Peyer's patch (tissue), 4 donors: ENCODE measurements around the gene EPHA10. TPM values are rescaled to one million over a fixed set of nuclear protein-coding genes. Genes with fewer than 3 reads are reported as not detected.

Experiments used
- DNase-seq, 3 donors: peaks; one replicate each; pipeline ENCODE4 v3.0.0-alpha.2; 2017 to 2019
- H3K27ac ChIP-seq, 4 donors: fragments of 200-600 bp; sonication (generic); one replicate each; pipeline ENCODE4 v1.5.1; 2016 to 2019
- H3K27me3 ChIP-seq, 2 donors: fragments of 200-600 bp; sonication (generic); one replicate each; pipeline ENCODE4 v1.5.1; 2019
- H3K36me3 ChIP-seq, 3 donors: fragments of 200-600 bp; sonication (generic); one replicate each; pipeline ENCODE4 v1.5.1; 2016 to 2019
- H3K4me1 ChIP-seq, 4 donors: fragments of 200-600 bp; sonication (generic); one replicate each; pipeline ENCODE4 v1.5.1; 2016 to 2019
- H3K4me3 ChIP-seq, 4 donors: fragments of 200-600 bp; sonication (generic); 1 replicate in 3 of 4; 2 replicates in 1 of 4; pipeline ENCODE4 v1.5.1; 2016 to 2019; ENCODE audit warnings: mild to moderate bottlenecking in 1 of 4
- H3K9me3 ChIP-seq, 4 donors: fragments of 200-600 bp; sonication (generic); one replicate each; pipeline ENCODE4 v1.5.1; 2016 to 2019; ENCODE audit warnings: mild to moderate bottlenecking in 1 of 4
- POLR2A ChIP-seq, 2 donors: fragments of 450-650 bp; IDR thresholded peaks; one replicate each; pipeline ENCODE4 v1.5.1; 2017; ENCODE audit warnings: antibody characterized with exemption in 2 of 2, mild to moderate bottlenecking in 2 of 2, moderate library complexity in 2 of 2
- total RNA-seq, 4 donors: library from RNA; depleted of rRNA; stranded (reverse); fragments of >200 nt; gene quantifications; one replicate each; pipeline ENCODE4 v1.1.0, GENCODE V29; 2016
- TF ChIP-seq, protein P1 (sequence below), 6 experiments: fragments of 450-650 bp in 4 of 6; fragments of 200-600 bp in 2 of 6; sonication (generic) in 1 of 6; IDR thresholded peaks; one replicate each; pipeline ENCODE4 v1.5.1; 2017 to 2019; ENCODE audit warnings: antibody characterized with exemption in 6 of 6, mild to moderate bottlenecking in 3 of 6, moderate library complexity in 1 of 6

The EPHA10 gene
- total RNA-seq, 4 donors from 2014 or later: 9.9 to 67.8 (median 58.0) TPM

DNA sequence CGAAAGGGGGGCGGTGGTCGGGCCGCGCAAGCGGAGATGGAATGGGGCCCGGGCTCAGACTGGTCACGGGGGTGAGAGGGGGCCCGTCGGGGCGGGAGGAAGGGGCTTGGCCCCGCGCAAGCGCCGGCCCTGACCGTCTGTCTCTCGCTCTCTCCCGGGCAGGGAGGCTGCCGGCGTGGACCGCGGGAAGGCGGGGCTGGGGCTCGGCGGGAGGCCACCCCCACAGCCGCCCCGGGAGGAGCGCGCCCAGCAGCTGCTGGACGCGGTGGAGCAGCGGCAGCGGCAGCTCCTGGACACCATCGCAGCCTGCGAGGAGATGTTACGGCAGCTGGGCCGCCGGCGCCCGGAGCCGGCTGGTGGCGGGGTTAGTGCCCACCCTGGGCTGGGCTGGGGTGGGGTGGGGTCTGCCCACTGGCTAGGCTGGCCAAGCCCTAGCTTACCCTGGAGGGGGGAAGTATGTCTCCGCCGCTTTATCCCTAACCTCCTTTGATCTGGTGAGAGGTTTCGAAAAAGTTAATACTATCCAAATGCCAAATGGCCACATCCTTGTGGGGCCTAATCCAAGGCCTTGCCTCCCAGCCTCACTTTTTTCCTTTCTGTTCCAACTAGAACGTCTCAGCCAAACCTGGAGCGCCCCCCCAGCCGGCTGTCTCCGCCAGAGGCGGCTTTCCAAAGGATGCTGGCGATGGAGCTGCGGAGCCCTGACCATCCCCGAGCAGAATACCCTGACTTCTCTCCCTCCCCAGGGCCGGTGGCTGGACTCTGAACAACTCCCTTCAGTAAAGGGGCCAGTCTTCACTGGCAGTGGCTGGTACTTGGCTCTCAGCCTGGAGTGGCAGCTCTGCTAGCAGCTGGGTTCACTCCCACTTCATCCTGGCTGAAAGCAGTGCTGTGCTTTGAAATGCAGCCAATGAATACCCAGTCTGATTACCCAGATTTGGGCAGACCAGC lies 43.7 kb upstream of the EPHA10 start:
- Histone ChIP-seq H3K36me3 (peaks cover 0 to 40% (median 0%) of the 10 kb centered on the region in 3 donors), H3K4me3 (peak overlapping the region; percentile 63 to 96 (median 94)), H3K27ac (peak overlapping the region; percentile 89 to 97 (median 92)), H3K4me1 (peaks cover 0 to 27% (median 15%) of the 10 kb centered on the region in 4 donors), H3K9me3 (no peaks in the 10 kb centered on the region), H3K27me3 (no peaks in the 10 kb centered on the region)
- DNase-seq: peak in 2 of 3 donors; percentile 61 to 88
- TF ChIP-seq POLR2A (IDR thresholded peaks at IDR 0.05): peak in 1 of 2 donors; percentile 2
- TF ChIP-seq, protein P1, sequence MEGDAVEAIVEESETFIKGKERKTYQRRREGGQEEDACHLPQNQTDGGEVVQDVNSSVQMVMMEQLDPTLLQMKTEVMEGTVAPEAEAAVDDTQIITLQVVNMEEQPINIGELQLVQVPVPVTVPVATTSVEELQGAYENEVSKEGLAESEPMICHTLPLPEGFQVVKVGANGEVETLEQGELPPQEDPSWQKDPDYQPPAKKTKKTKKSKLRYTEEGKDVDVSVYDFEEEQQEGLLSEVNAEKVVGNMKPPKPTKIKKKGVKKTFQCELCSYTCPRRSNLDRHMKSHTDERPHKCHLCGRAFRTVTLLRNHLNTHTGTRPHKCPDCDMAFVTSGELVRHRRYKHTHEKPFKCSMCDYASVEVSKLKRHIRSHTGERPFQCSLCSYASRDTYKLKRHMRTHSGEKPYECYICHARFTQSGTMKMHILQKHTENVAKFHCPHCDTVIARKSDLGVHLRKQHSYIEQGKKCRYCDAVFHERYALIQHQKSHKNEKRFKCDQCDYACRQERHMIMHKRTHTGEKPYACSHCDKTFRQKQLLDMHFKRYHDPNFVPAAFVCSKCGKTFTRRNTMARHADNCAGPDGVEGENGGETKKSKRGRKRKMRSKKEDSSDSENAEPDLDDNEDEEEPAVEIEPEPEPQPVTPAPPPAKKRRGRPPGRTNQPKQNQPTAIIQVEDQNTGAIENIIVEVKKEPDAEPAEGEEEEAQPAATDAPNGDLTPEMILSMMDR (IDR thresholded peaks at IDR 0.05): no peak

DNA sequence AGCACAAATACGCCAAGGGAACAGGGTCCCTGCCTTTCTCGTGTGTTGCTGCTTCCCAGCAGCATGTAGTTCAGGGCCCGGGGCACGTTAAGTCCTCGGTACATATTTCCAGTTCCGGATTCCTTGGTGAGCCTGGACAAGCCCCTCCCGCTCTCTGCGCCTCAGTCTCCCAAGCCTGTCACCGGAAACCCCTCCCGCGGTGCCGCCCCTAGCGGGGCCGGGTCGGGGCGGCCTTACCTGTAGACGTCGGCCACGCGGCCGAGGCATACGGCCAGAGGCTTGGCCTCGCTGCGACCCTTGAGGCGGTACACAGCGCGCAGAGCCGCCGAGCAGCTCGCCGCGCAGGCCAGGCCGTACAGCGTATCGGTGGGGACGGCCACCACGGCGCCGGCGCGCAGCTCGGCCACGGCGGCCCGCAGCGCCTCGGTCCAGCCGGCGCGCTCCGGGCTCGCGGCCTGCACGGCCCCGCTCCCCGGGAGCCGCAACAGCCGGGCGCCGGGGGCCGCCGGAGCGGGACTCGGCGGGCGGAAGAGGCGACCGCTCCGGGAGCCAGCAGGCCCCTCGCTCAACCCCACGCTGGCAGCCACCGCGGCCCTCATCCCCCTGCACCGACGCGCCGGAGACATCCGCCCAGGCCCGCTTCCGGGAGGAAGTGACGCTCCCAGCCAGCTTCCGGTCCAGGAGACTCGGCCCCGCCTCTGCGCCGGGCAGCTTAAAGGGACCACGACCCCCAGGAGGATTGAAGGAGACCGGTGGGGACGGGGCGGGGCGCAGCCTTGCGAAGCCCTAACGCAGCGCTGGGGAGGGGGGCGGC lies 42.8 kb upstream of the EPHA10 start, which contains the start of the genes C1orf122 and YRDC:
Gene C1orf122 (plus strand): TSS at position 236 of the 814 bp plus-strand sequence. CDS start 615 bp downstream, outside the sequence.
Gene YRDC (minus strand): TSS at position 654 of the 814 bp plus-strand sequence. CDS start 28 bp downstream, at position 626.
- peak; percentile 92 to 97 (median 96) for DNase-seq
- peak; percentile 74 to 80 for TF ChIP-seq POLR2A (IDR thresholded peaks at IDR 0.05)
- TF ChIP-seq, protein P1 (IDR thresholded peaks at IDR 0.05): peak in 1 of 6 experiments; percentile 9
- Histone ChIP-seq H3K27me3 (no peaks in the 10 kb centered on the region), H3K9me3 (no peaks in the 10 kb centered on the region), H3K36me3 (peaks cover 0 to 49% (median 0%) of the 10 kb centered on the region in 3 donors), H3K27ac (peak within 1 kb of the TSS; percentile 89 to 97 (median 92)), H3K4me3 (peak within 1 kb of the TSS; percentile 63 to 96 (median 94)), H3K4me1 (peaks cover 0 to 27% (median 15%) of the 10 kb centered on the region in 4 donors)

DNA sequence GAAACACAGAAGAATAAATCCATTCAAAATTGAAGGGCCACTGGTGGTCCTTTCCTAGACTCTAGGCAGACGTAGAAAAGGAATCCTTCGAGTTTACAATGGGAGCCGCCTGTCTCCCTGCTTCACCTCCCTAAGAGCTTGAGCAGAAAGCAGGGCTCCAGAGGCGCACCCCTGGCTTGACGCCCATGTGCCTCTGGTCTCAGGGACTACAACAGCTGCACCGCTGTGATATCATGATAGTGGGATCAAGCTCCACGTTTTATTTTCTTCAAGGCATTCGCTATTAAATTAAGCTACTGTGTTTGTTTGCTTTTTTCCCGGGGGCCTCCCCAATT lies 42.3 kb upstream of the EPHA10 start:
- DNase-seq: no peak
- H3K36me3 ChIP-seq: peaks cover 0 to 55% (median 0%) of the 10 kb centered on the region in 3 donors
- no peak for TF ChIP-seq POLR2A (IDR thresholded peaks at IDR 0.05)
- TF ChIP-seq, protein P1 (IDR thresholded peaks at IDR 0.05): no peak

DNA sequence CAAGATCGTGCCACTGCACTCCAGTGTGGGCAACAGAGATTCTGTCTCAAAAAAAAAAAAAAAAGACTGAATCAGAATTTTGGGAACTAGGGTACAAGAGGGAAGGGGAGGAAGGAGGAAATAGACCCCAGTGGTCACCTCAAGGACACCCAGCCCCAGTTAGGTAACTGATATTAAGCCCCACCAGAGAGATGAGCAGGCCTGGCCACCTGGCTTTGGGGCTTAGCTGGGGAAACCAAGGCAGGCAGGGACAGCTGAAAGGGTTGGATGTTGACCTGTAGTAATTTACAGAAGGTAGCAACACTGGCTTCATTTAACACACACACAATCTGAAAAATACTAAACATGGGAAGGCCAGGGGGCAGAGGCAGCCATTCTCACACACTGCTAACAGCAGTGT lies 37.5 kb upstream of the EPHA10 start:
- Histone ChIP-seq H3K27ac (no peak overlapping the region), H3K9me3 (no peaks in the 10 kb centered on the region), H3K4me3 (no peak overlapping the region), H3K27me3 (no peaks in the 10 kb centered on the region), H3K36me3 (peaks cover 0 to 62% (median 0%) of the 10 kb centered on the region in 3 donors), H3K4me1 (peaks cover 0 to 12% (median 9%) of the 10 kb centered on the region in 4 donors)
- no peak for TF ChIP-seq POLR2A (IDR thresholded peaks at IDR 0.05)
- TF ChIP-seq, protein P1 (IDR thresholded peaks at IDR 0.05): no peak
- DNase-seq: no peak

More for the DNA sequence above, 42.3 kb upstream of the EPHA10 start:
- Histone ChIP-seq H3K4me1 (peaks cover 0 to 27% (median 15%) of the 10 kb centered on the region in 4 donors), H3K9me3 (no peaks in the 10 kb centered on the region), H3K27me3 (no peaks in the 10 kb centered on the region), H3K4me3 (peak overlapping the region; percentile 63 to 96 (median 94)), H3K27ac (peak overlapping the region; percentile 89 to 97 (median 92))

DNA sequence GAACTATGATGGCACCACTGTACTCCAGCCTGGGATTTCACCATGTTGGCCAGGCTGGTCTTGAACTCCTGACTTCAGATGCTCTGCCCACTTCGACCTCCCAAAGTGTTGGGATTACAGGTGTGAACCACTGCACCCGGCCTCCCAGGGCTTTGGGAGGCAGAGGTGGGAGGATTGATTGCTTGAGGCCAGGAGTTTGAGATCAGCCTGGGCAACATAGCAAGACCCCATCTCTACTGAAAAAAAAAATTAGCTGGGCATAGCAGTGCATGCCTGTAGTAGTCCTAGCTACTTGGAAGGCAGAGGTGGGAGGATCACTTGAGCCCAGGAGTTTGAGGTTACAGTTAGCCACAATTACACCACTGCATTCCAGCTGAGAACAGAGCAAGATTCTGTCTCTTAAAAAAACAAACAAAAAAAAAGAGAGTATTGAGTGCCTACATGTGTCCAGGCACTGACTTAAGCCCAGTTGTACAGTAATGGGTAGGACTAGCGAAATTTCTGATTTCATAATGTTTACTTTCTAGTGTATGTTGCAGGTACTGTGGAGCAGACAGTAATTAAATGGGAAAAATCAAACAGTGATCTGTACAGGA lies 32.9 kb upstream of the EPHA10 start:
- Histone ChIP-seq H3K4me3 (no peak overlapping the region), H3K4me1 (peaks cover 0 to 17% (median 8%) of the 10 kb centered on the region in 4 donors), H3K27ac (no peak overlapping the region), H3K9me3 (no peaks in the 10 kb centered on the region), H3K27me3 (no peaks in the 10 kb centered on the region), H3K36me3 (peaks cover 0 to 21% (median 0%) of the 10 kb centered on the region in 3 donors)
- no peak for DNase-seq
- TF ChIP-seq, protein P1 (IDR thresholded peaks at IDR 0.05): no peak
- no peak for TF ChIP-seq POLR2A (IDR thresholded peaks at IDR 0.05)
